Vagina (tissue), 2 donors: Measurements from ENCODE around the gene GARIN5B.

Experiments
- POLR2A ChIP-seq, 2 donors: fragments of 450-650 bp; IDR thresholded peaks; one replicate each; pipeline ENCODE4 v1.6.1; 2017; ENCODE audit warnings: antibody characterized with exemption in 2 of 2, mild to moderate bottlenecking in 2 of 2, moderate library complexity in 2 of 2
- POLR2AphosphoS5 ChIP-seq, 2 donors: sonication (generic); formaldehyde crosslinking; IDR thresholded peaks; one replicate each; pipeline ENCODE4 v1.9.0; 2017; ENCODE audit warnings: antibody characterized with exemption in 2 of 2, mild to moderate bottlenecking in 2 of 2, low read depth in 1 of 2; ENCODE audit not compliant: insufficient read depth in 1 of 2
- TF ChIP-seq, protein P1 (sequence below), 3 experiments: fragments of 450-650 bp in 2 of 3; fragments of 200-600 bp in 1 of 3; sonication (generic) in 1 of 3; IDR thresholded peaks; one replicate each; pipeline ENCODE4 v1.5.1; 2017 to 2019; ENCODE audit warnings: antibody characterized with exemption in 3 of 3, mild to moderate bottlenecking in 2 of 3, moderate library complexity in 2 of 3

DNA sequence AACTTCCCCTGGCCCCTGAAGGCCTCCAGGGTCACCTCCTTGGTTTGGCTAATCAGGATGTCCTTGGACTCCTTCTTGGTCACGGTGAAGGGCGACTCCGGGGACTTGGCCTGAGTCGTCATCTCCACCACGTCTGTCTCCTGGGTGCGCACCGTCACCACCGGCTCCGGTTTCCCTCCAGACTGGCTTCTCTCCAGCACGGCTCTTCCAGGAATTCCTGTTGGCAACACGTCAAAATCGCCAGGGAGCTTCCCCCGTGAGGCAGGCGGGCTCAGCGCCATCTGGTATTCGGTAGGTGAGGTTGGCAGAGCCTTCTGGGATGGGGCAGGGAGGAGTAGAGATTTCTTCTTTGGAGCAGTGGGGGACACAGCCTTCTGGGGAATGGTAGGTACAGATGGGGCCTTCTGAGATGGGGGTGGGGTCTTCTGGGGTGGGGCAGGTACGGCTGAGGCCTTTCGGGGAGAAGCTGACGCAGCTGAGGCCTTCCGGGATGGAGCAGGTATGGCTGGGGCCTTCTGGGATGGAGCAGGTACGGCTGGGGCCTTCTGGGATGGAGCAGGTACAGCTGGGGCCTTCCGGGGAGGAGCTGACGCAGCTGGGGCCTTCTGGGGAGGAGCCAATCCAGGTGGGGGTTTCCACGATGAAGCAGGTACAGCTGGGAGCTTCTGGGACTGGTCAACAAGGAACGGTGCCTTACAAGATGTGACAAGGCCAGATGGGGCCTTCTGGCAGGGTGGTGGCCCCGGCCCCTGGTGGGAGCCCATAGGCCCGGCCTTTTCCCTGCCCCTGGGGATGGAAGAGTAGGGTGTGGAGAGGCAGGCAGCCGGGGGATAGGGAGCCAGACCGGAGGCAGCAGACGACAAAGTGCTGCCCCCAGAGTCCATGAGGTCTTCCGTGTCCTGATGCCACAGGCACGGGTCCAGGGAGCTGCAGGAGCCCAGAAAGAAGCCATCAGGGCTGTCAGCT, 3.8 kb downstream of the GARIN5B start:
- TF ChIP-seq, protein P1, sequence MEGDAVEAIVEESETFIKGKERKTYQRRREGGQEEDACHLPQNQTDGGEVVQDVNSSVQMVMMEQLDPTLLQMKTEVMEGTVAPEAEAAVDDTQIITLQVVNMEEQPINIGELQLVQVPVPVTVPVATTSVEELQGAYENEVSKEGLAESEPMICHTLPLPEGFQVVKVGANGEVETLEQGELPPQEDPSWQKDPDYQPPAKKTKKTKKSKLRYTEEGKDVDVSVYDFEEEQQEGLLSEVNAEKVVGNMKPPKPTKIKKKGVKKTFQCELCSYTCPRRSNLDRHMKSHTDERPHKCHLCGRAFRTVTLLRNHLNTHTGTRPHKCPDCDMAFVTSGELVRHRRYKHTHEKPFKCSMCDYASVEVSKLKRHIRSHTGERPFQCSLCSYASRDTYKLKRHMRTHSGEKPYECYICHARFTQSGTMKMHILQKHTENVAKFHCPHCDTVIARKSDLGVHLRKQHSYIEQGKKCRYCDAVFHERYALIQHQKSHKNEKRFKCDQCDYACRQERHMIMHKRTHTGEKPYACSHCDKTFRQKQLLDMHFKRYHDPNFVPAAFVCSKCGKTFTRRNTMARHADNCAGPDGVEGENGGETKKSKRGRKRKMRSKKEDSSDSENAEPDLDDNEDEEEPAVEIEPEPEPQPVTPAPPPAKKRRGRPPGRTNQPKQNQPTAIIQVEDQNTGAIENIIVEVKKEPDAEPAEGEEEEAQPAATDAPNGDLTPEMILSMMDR (IDR thresholded peaks at IDR 0.05) = no peak
- TF ChIP-seq POLR2A (IDR thresholded peaks at IDR 0.05) (no peak), POLR2AphosphoS5 (IDR thresholded peaks at IDR 0.05; ENCODE audit: insufficient read depth in 1 of 2, low read depth in 1 of 2) (no peak)
